Upper lobe of left lung (tissue), 6 donors: ENCODE measurements around the gene HGS. TPM values are rescaled to one million over a fixed set of nuclear protein-coding genes. Genes with fewer than 3 reads are reported as not detected.

Experiments used
- ATAC-seq, 2 donors: fragments of 200-7000 bp; cut with Tn5 transposase; one replicate each; pipeline ENCODE4 v1.9.1; 2022; ENCODE audit warnings: mild to moderate bottlenecking in 2 of 2, moderate library complexity in 2 of 2; ENCODE audit not compliant: low FRiP score in 2 of 2
- DNase-seq, 2 donors: peaks; one replicate each; pipeline ENCODE4 v3.0.0-alpha.2; 2019 to 2020
- H3K27ac ChIP-seq, 4 donors: fragments of 200-600 bp; sonication (generic); one replicate each; pipeline ENCODE4 v1.5.1; 2016 to 2019
- H3K27me3 ChIP-seq, 4 donors: fragments of 200-600 bp; sonication (generic); one replicate each; pipeline ENCODE4 v1.5.1; 2017 to 2019
- H3K36me3 ChIP-seq, 4 donors: fragments of 200-600 bp; sonication (generic); one replicate each; pipeline ENCODE4 v1.5.1; 2016 to 2019
- H3K4me1 ChIP-seq, 4 donors: fragments of 200-600 bp; sonication (generic); one replicate each; pipeline ENCODE4 v1.5.1; 2018 to 2019
- H3K4me3 ChIP-seq, 4 donors: fragments of 200-600 bp; sonication (generic); one replicate each; pipeline ENCODE4 v1.5.1; 2017 to 2019; ENCODE audit warnings: mild to moderate bottlenecking in 2 of 4, moderate library complexity in 1 of 4
- H3K9me3 ChIP-seq, 4 donors: fragments of 200-600 bp; sonication (generic); one replicate each; pipeline ENCODE4 v1.5.1; 2018 to 2019
- EP300 ChIP-seq, 4 donors: sonication (generic); formaldehyde crosslinking; IDR thresholded peaks; one replicate each; pipeline ENCODE4 v1.5.1; 2017; ENCODE audit warnings: antibody characterized with exemption in 4 of 4, control low read depth in 2 of 4
- POLR2A ChIP-seq, 4 donors: fragments of 450-650 bp; IDR thresholded peaks; one replicate each; pipeline ENCODE4 v1.5.1; 2016 to 2017; ENCODE audit warnings: antibody characterized with exemption in 4 of 4, mild to moderate bottlenecking in 2 of 4
- POLR2AphosphoS5 ChIP-seq, 2 donors: sonication (generic); formaldehyde crosslinking; IDR thresholded peaks; one replicate each; pipeline ENCODE4 v1.5.1; 2017; ENCODE audit warnings: antibody characterized with exemption in 2 of 2
- WGBS, 2 donors: methylation state at CpG; one replicate each; pipeline ENCODE4 v1.1.5; 2017 to 2018; 5-methylcytosine and 5-hydroxymethylcytosine counted together
- total RNA-seq, 6 donors: library from RNA; depleted of rRNA in 4 of 6; stranded (reverse); fragments of >200 nt in 4 of 6; gene quantifications; one replicate each; pipeline versions ENCODE4 v1.1.0 to v1.2.1, GENCODE V29; 2016 to 2021
- TF ChIP-seq, protein P1 (sequence below), 6 experiments: fragments of 450-650 bp in 4 of 6; fragments of 200-600 bp in 2 of 6; sonication (generic) in 2 of 6; IDR thresholded peaks; one replicate each; pipeline ENCODE4 v1.5.1; 2016 to 2019; ENCODE audit warnings: antibody characterized with exemption in 6 of 6
- donor health status: DM: no; HTN: no; CAD: no; lungs with moderate emphysema.
- donor health status: DM: no; HTN: yes; CAD: no; lungs with severe emphysema.

The HGS gene
- total RNA-seq, 6 donors from 2014 or later: 74.7 to 164 (median 108) TPM

DNA sequence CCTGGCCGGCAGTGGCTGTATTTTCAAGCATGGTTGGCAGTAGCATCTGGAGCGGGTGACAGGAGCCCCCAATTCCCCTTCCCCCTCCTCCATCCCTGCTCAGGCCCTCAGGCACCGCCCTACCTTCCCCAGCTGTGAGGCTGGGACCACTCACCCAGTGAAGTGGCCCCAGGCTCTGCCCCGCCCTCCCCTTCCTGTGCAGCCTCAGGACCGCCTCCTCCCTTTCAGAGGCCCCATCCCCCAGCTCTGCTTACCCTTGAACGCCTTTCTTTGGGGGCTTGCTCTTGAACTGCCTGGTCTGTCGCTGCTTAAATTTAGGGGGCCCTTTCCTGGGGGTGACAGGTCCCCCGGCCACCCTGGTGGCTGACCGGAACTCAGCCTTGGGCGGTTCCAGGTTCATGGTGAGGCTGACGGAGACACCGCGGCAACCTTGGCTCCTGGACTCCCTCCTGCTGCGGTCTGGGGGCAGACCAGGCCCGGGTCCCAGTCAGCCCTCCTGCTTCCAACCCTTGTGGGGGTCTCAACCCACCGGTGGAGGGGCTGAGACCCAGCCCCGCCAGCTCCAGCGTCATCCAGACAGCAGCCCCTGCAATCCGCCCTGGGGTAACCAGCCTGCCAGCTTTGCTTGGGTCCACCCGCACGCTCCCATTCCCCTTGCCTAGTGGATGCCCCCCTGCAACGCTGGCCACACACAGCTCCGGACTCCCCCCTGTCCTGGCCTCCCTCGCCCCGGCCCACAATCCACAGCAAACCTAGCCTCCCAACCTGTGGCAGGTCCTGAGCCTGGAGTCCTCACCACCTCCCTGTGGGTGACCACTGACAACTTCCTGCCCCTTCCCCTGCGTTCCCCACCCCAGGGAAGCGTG, 30.7 kb upstream of the HGS start:
- TF ChIP-seq POLR2AphosphoS5 (IDR thresholded peaks at IDR 0.05) (no peak), POLR2A (IDR thresholded peaks at IDR 0.05) (no peak), EP300 (IDR thresholded peaks at IDR 0.05) (no peak)
- TF ChIP-seq, protein P1, sequence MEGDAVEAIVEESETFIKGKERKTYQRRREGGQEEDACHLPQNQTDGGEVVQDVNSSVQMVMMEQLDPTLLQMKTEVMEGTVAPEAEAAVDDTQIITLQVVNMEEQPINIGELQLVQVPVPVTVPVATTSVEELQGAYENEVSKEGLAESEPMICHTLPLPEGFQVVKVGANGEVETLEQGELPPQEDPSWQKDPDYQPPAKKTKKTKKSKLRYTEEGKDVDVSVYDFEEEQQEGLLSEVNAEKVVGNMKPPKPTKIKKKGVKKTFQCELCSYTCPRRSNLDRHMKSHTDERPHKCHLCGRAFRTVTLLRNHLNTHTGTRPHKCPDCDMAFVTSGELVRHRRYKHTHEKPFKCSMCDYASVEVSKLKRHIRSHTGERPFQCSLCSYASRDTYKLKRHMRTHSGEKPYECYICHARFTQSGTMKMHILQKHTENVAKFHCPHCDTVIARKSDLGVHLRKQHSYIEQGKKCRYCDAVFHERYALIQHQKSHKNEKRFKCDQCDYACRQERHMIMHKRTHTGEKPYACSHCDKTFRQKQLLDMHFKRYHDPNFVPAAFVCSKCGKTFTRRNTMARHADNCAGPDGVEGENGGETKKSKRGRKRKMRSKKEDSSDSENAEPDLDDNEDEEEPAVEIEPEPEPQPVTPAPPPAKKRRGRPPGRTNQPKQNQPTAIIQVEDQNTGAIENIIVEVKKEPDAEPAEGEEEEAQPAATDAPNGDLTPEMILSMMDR (IDR thresholded peaks at IDR 0.05): no peak
- peaks cover 0 to 3% (median 2%) of the 10 kb centered on the region in 4 donors for H3K4me1 ChIP-seq
- peak in 1 of 2 donors; percentile 17 for ATAC-seq
- peaks cover 0 to 8% (median 2%) of the 10 kb centered on the region in 4 donors for H3K9me3 ChIP-seq
- H3K36me3 ChIP-seq: no peaks in the 10 kb centered on the region
- H3K27ac ChIP-seq: no peak overlapping the region
- peak in 1 of 2 donors; percentile 69 for DNase-seq
- peaks cover 0 to 11% (median 6%) of the 10 kb centered on the region in 4 donors for H3K27me3 ChIP-seq
- WGBS, 2 donors: 29 to 37% methylated on average over 16 to 21 of the region's 27 CpGs
- H3K4me3 ChIP-seq: peak overlapping the region in 2 of 4 donors; percentile 17 to 30

DNA sequence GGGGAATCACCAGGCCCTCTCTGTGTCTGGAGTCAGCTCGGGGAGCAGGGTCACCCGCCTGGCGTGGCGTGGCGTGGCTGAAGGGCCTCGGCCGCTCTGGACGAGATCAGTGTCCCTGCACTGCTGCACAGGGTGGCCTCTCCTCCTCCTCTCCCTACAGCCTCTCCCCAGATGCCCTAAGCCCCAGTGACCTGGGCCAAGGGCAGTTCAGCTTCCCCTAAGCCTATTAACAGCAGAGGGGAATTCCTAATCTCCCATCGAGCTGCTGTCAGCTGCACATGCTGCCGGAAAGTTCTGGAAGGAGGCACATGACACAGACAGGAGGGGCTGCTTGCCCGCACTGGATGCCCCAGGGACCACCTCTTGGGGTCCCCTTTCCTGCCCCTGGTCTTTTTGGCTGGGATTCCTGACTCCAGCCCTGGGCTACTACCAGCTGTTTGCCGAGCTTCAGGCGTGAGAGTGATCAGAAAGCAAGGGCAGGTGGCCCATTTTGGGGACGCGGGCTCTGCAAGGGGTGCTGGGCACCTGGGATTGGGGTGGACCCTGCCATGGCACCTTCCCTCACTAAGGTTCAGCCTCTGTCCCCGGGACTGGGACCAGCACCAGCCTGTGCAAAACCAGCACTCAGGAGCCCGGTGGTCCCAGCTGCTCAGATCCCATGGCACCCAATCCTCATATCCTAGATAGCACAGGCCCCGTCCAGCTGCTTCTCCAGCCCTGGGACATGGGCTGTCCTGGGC, 28.3 kb upstream of the HGS start:
- Histone ChIP-seq H3K27ac (no peak overlapping the region), H3K36me3 (no peaks in the 10 kb centered on the region), H3K27me3 (no peaks in the 10 kb centered on the region), H3K9me3 (no peaks in the 10 kb centered on the region), H3K4me3 (no peak overlapping the region), H3K4me1 (peaks cover 0 to 3% (median 0%) of the 10 kb centered on the region in 4 donors)
- DNase-seq (no peak), ATAC-seq (no peak)
- TF ChIP-seq, protein P1 (IDR thresholded peaks at IDR 0.05): no peak
- WGBS, 2 donors: 90 to 94% methylated on average over 13 to 15 of the region's 18 CpGs

DNA sequence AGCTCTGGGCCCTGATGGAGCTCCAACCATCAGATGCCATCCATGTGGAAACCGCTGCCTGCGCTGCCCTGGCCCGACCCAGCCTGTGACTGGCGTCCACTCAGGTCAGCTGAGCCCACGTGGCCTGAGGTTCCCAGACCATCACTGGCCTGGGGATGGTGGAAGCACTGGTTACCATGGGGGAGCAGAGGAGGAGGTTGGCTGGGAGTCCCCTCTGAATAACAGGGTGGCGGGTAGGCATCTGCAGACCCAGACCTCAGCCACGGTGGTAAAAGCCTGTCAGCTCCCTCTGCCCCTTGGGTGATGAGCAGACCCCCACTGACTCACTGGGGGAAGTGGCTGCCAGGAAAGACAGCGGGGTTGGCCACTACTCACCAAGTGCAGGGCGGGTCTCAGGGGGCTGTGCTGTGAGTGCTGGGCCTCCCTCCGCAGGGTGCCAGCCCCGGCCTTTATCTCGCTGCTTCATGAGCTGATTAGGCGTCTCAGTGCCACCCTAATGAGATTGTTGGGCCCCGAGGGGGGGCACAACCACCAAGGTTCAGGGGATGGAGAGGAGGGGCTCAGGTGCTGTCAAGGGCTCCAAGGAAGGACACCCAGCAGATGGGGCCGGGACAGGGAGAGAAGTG, 27.6 kb upstream of the HGS start, which contains the start of gene PDE6G:
Gene PDE6G, minus strand, starts transcription at position 425 of the 626 bp plus-strand sequence. CDS start 3,237 bp downstream, outside the sequence.
- Histone ChIP-seq H3K4me3 (no peak within 1 kb of the TSS), H3K27me3 (no peaks in the 10 kb centered on the region), H3K4me1 (peaks cover 0 to 3% (median 0%) of the 10 kb centered on the region in 4 donors), H3K36me3 (no peaks in the 10 kb centered on the region), H3K9me3 (no peaks in the 10 kb centered on the region), H3K27ac (no peak within 1 kb of the TSS)
- no peak for TF ChIP-seq POLR2A (IDR thresholded peaks at IDR 0.05)
- TF ChIP-seq, protein P1 (IDR thresholded peaks at IDR 0.05): no peak
- TF ChIP-seq POLR2AphosphoS5 (IDR thresholded peaks at IDR 0.05): no peak
- no peak for TF ChIP-seq EP300 (IDR thresholded peaks at IDR 0.05)
- ATAC-seq (no peak), DNase-seq (no peak)
- 91 to 94% methylated on average over 4 to 15 of the region's 15 CpGs for WGBS, 2 donors

DNA sequence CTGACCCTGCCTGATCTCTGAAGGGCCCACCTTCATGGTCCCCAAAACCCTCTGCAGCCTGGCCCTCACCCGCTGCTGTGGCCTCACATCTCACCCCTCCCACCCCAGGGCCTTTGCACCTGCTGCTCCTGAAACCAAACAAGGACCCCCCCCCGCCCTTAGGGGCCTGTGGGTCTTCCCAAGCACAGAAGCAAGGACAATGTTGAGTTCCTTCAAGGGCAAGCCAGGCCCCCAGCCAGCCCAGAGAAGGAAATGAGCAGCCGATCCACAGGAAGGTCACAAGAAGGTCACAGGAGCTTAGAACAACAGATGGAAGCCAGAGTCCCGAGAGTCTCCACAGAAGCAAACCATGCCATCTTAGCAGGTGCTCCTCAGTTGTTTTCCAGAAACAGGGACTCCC, 27.0 kb upstream of the HGS start:
- DNase-seq (no peak), ATAC-seq (no peak)
- 46 to 56% methylated on average over 2 to 4 of the region's 4 CpGs for WGBS, 2 donors
- Histone ChIP-seq H3K27ac (no peak overlapping the region), H3K9me3 (no peaks in the 10 kb centered on the region), H3K4me3 (no peak overlapping the region), H3K4me1 (peaks cover 0 to 3% (median 0%) of the 10 kb centered on the region in 4 donors), H3K36me3 (no peaks in the 10 kb centered on the region), H3K27me3 (no peaks in the 10 kb centered on the region)
- TF ChIP-seq, protein P1 (IDR thresholded peaks at IDR 0.05): no peak
- no peak for TF ChIP-seq EP300 (IDR thresholded peaks at IDR 0.05)
- no peak for TF ChIP-seq POLR2A (IDR thresholded peaks at IDR 0.05)
- TF ChIP-seq POLR2AphosphoS5 (IDR thresholded peaks at IDR 0.05): no peak
